DMS79 (cell line): ENCODE results near the gene RDX.
"Not testable (repeated sequence)": the region's sequence is repeated elsewhere in the genome, so short reads cannot be mapped to it uniquely, and the experiment has no call there.

Experiments
- DNase-seq: peaks from one replicate; lab custom pipeline; 2025; lab: John Stamatoyannopoulos, UW

RDX gene

DNA sequence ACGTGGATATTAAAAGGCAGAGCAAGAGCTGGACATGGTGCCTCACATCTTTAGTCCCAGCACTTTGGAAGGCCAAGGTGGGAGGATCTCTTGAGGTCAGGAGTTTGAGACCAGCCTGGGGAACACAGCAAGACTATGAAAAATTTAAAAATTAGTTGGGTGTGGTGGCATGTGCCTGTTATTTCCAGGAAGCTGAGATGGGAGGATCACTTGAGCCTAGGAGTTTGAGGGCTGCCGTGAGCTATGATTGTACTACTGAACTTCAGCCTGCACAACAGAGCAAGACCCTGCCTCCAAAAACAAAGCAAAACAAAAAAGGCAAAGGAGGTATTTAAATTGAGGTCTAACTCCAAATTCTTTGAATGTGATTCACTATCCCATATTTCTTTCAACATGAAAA, 23.5 kb downstream of the RDX start:
- DNase-seq: no peak

DNA sequence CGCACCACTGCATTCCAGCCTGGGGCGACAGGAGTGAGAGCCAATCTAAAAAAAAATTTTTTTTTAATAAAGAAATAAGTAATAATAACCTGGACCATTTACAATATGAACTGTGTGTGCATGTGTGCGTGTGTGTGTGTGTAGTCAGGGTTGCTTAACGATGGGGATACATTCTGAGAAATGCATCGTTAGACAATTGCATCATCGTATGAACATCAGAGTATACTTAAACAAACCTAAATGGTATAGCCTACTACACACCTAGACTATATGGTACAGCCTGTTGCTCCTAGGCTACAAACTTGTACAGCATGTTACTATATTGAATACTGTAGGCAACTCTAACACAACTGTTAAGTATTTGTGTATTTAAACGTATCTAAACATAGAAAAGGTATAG, 26.4 kb downstream of the RDX start:
- DNase-seq: no peak

DNA sequence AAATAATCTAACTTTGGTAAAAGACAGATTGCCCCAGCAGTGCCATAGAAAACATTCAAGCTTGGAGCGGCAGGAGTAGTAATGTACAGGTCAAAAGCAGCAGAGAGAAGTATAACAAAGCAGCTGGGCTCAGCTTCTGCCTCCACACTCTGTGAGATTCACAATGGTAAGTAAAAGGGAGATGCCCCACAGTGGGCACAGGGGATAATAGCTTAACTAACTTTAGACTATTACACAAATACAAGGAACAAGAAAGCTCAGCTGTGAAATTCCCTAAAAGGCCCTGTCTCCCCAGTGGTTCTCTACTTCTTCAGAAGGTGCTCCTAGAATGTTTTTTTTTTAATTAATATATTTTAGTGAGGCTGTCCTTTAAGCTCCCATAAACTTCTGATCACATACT, 28.0 kb downstream of the RDX start:
- DNase-seq: no peak

DNA sequence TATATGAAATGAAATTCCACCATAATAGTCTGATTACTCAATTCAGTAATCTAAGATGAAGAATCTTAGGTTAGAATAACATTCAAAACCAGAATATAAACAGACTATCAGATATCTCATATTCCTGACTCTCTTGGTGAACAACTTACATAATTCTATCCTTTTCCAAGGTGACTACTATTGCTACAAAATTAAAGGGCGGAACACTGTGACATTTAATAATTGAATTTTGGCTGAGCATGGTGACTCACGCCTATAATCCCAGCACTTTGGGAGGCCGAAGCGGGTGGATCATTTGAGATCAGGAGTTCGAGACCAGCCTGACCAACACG, 34.4 kb downstream of the RDX start:
- no peak for DNase-seq

DNA sequence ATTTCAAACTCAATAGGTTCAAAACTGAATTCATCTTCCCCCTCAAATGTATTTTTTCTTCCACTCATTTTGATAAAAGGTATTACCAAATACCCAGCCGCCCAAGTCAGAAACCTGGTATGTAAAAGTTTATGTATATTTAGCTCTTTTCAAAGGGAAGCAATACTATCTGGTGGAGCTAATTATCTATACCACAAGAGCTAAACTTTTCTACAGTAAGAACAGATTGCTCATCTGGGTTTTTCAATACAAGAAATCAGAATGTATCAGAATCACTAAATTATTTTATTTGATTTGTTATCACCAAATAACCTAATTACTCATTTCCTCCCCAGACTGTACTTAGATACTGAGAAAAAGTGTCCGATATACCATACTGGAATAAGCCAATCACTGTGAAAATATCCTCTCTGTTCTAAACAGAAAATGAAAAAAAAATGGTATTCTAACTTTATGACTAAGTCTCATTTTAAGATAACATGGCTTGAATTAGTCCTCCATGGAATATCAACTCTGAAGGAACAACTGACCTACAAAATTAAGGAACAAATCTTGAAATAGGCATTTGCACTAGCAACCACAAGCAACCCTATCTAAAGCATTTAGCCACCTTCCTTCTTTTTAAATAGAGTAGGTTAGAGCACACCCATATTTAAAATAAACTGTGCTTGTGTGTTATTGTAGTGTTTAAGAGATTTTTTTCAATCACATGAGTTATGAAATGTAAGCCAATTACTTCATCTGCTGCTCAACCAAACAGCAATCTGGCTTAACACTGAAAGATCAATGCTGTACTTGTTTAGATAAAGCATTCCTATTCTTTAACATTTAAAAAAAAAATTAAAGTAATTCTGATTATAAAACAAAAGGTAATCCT, 35.0 kb downstream of the RDX start:
- DNase-seq: no peak

DNA sequence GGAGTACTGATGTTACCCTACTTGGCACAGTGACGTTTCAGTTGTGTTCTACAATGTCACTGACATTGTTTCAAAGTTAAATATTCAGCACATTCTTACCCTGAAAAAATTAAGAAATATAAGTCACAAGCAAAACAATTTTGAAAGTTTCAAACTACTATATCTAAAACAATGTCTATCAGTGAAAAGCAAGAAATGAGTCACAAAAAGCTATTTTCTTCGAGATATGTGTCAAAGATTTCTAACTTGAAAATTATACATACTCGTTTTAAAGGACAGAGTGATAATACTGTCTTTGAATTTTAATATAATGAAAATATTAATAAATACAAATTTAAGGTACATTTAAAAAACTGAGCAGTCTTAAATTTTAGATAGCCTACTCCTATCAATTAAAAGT, 42.9 kb downstream of the RDX start:
- DNase-seq: no peak

DNA sequence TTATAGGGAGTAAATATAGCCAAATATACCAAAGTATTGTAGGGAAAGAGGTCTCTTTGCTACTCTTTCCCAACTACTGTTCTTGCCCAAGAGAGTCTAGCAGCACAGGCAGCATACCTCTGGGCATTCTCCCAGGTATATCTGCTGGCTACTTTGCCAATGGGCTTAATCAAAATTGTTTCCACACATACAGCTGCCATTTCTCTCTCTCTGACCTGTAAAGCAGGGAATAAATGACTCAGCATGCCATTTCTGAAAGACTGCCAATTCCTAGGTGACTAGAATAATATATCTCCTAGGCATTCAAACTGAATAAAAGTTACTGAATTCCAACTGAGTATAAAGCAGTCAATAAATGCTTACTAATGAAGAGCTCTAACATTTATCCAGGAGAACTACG, 44.6 kb downstream of the RDX start:
- no peak for DNase-seq

DNA sequence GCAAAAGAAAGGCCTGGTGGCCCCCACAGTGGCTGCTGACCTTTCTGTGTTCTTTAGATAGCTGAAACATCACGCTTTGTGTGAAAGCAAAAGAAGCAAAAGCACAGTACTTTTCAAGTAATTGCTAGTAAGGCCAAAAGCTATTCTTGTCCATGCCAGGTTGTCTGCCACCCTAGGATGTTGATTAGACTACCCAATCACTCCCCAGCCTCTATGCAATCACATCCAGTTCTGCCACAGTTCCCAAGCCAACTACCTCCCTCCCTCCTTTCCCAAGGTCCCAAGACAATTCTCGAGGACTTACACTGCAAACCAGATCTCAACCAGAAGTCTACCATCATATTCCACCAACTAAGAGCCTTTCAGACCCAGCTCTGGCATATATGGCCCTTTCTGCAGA, 46.2 kb downstream of the RDX start:
- DNase-seq: no peak

DNA sequence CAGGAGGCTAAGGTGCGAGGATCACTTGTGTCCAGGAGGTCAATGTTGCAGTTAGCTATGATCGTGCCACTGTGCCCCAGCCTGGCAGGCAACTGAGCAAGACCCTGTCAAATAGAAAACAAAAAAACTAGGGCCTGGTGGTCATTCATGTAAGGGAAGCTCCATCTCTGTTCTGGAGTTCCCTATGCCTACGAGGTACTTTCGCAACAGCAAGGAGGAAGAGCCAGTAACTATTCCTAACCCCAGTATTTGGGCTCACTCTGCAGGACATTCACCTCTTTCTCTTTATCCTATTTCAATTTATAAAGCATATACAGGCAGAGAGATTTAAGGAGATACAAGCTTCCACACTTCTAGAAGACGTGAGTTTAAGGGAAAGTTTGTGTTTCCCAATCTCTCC, 46.6 kb downstream of the RDX start:
- no peak for DNase-seq

DNA sequence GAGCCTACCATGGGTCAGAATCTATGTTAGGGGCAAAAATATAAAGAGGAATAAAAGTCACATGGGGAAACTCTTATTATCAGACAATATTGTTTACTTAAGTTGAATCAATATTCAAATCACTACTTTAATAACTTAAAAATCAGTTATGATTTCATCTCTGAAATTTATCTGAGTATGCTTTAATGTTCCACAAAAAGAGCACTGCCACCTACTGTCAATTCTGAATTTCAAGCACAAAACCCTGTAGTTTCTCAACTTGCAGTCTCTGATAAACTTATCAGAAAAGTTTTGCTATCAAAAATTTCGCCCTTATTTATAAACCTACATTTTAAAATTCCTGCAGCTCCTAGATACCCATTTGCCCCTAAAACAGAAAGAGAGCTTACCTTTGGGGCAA, 47.3 kb downstream of the RDX start:
- DNase-seq: no peak

DNA sequence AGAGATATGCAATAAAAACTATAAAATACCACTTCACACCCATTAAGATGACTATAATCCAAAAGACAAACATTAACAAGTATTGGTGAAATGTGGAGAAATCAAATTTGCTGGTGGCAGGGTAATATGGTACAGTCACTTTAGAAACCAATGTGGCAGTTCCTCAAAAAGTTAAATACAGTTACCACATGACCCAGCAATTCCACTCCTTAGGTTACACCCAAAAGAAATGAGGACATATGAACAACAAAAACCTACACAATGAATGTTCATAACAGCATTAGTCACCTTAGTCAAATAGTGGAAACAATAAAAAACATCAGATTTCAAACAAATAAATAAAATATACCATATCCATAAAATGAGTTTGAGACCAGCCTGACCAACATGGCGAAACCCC, 52.6 kb downstream of the RDX start:
- DNase-seq: no peak

DNA sequence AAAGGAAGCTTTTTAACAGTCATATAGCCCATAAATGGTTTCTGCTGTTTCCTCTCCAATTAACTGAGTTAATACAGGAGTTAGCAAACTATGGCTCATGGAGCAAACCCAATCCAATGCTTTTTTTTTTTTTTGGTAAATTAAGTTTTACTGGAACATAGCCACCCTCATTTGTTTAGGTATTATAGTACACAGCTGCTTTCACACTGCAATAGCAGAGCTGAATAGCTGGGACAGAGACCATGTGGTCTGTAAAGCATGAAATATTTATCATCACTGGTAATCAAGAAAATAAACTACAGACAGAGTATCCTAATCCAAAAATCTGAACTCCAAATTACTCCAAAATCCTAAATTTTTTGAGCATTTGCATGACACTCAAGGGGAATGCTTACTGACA, 53.7 kb downstream of the RDX start:
- no peak for DNase-seq

DNA sequence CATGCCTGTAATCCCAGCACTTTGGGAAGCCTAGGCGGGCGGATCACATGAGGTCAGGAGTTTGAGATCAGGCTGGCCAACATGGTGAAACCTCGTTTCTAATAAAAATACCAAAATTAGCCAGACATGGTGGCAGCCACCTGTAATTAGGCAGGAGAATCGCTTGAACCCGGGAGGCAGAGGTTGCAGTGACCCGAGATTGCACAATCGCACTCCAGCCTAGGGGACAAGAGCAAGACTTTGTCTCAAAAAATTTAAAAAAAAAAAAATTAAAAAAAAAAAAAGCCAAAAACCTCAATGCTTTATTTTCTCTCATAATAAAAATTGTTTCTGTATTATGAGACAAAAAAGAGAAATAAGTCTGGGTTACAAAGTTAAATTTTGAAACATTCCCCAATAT, 54.2 kb downstream of the RDX start:
- DNase-seq: no peak

DNA sequence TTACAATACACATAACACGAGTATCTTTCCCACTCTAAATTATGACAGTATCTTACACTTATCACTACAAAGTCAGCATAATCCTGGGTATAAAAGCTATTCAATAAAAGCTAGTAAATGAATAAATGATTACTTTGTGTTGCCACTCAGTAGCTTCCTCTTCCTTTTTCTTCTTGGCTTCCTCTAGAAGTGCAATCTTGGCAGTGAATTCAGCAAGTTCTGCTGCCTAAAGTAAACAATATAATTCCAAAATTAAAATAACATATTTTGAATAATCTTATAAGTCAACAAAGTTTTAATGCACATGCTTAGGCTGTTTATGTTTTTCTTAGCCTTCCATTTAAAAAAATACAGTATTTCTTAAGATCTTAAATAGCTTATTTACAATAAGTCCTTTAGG, 60.4 kb downstream of the RDX start:
- no peak for DNase-seq

DNA sequence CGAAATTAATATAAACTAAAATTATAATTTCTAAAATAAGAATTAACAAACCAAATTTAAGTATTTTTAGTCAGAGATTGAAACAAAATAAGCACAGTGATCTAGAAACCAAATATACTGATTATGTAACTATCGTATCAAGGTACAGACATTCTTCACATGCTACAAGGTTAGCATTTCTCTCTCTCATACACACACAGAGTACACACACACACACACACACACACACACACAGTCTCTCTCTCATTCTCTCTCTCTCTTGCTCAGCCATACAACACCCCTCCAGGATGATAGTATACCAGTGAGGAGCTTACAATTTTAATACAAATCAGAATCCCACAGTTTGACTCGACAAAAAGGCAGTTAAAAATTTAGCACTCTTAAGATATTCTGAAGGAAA, 66.0 kb downstream of the RDX start:
- no peak for DNase-seq

DNA sequence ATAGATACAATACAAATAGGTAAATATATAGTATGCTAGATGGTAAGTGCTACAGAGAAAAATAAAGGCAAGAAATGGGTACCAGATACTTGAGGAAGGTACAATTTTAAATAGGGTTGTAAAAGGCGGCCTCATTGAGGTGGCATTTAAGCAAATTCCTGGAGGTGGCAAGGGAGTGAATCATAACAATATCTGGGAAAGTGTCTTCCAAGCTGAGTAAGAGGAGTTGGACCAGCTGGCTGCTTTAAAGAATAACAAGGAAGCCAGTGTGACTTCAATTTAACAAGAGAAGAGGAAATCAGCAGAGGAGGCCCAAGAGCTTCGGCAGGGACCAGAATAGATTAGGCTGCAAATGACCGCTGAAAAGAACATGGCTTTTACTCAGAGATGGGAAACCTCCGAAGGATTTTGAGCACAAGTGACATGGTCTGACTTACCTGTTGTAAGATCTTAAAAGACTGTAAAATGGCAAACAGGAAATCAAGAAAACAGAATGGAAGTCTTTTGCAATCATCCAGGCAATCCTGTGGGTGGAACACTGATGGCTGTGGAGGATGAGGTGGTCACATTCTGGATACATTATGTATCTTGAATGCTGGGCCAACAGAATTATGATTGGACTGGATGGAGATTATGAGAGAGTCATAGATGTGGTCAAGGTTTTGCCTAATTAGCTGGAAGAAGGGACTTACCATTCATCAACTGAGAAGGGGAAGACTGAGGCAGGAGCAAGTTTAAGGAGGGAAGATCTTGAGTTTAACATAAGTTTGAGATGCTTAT, 77.2 kb downstream of the RDX start:
- no peak for DNase-seq

DNA sequence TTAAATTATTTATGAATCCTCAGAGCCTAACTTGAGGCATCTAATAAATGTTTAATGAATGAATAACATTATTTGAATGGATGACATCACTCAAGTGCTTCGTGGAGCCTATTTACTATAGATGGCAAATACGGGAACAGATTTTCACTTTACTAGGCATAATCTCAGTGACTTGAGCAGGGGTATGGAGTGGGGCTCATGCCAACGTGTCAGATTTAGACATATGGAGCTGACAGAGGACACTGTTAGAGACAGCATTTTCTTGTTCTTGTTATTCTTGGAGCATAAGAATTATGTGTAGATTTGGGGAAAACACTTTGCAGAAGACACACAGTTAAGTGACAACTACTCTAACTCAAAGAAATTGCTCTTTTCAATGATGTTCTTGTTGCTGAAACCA, 78.5 kb downstream of the RDX start:
- no peak for DNase-seq

DNA sequence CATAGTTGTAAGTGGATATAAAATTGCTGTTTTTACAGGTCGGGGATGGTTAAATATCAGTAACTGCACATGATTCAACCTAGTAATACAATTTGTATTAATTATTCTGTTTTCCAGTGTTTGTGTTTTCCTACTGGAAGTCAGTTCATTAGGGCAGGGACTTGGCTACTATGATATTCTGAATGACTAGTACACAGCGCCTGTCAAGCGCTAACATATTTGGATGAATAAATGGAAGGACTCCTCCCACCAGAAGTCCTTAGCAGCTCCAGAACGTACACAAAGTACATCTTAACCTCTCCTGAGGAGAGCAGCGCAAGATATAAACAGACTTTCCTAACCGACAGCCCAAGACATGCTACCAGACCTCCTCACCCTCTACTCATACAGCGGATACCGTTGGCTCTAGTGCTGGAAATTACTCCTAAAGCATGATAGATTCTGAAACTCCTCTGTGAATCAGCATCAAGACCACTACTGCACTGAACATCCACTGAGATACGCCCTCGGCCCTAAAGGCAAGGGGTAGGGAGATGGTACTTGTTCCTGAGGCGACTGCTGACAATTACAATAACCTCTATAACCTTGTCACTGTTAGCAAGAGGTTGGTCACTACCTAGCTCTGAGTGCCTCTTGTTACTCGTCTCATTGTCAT, 79.1 kb downstream of the RDX start:
- no peak for DNase-seq

DNA sequence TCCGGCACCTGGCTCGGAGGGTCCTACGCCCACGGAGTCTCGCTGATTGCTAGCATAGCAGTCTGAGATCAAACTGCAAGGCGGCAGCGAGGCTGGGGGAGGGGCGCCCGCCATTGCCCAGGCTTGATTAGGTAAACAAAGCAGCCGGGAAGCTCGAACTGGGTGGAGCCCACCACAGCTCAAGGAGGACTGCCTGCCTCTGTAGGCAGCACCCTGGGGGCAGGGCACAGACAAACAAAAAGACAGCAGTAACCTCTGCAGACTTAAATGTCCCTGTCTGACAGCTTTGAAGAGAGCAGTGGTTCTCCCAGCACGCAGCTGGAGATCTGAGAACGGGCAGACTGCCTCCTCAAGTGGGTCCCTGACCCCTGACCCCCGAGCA, 87.1 kb downstream of the RDX start:
- not testable (repeated sequence) for DNase-seq

DNA sequence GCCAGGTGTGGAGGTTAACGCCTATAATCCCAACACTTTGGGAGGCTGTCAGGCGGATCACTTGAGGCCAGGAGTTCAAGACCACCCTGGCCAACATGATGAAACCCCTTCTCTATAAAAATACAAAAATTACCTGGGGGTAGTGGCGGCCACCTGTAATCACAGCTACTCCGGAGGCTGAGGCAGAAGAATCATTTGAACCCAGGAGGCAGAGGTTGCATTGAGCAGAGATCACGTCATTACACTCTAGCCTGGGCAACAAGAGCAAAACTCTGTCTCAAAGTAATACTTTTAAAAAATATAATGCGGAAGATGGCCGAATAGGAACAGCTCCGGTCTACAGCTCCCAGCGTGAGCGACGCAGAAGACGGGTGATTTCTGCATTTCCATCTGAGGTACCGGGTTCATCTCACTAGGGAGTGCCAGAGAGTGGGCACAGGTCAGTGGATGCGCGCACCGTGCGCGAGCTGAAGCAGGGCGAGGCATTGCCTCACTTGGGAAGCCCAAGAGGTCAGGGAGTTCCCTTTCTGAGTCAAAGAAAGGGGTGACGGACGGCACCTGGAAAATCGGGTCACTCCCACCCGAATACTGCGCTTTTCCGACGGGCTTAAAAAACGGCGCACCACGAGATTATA, 87.6 kb downstream of the RDX start:
- DNase-seq: not testable (repeated sequence)

DNA sequence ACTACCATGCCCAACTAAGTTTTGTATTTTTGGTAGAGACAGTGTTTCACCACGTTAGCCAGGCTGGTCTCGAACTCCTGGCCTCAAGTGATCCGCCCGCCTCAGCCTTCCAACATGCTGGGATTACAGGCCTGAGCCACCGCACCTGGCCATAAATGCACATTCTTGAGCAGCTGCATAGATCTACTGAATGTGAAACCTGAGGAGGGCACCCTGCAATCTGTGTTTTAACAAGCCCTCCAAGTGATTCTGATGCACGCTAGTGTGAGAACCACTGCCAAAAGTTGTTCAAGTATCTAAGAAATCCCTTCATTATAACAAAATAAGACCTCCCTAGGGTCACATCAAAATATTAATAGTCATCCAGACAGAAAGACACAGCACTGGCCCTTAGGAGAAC, 89.3 kb downstream of the RDX start:
- DNase-seq: peak; percentile 37

DNA sequence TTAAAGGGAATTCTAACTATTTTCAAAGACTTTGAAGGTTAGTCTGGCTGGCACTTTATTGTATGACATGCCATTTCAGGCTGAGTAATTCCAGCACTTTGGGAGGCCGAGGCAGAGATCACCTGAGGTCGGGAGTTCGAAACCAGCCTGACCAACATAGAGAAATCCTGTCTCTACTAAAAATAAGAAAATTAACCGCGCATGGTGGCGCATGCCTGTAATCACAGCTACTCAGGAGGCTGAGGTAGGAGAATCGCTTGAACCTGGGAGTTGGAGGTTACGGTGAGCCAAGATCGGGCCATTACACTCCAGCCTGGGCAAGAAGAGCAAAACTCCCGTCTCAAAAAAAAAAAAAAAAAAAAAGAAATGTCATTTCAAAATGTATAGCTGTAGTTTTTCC, 95.6 kb downstream of the RDX start:
- no peak for DNase-seq

DNA sequence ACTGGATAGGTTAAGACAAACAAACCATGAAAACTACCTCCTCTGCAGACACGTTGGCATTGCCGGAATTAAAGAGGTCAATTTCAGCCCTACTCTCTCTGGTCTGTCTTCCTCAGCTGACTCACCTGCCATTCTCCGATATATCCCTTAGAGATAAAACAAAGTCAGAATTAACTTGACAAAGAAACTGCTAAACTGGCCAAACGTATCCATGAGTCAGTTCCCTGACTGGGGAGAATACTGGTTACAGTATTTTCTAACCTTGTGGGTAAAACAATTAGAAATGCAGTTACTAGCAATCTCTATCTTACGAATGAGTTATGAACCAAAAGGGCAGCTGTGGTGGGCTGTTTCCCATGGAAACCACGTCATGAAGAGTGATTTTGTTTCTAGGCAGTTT, 96.2 kb downstream of the RDX start:
- no peak for DNase-seq
